Measurements from ENCODE around the gene FJX1.

- TF ChIP-seq POLR2AphosphoS5 (IDR thresholded peaks at IDR 0.05) (no peak), EP300 (IDR thresholded peaks at IDR 0.05) (no peak)
Measured at GRCh38 chr11:35632301-35632700, 14.0 kb downstream of the FJX1 start.
